Measurements from ENCODE around the gene CACNB1.
A peak's percentile ranks its signal among the peaks of the same experiment; 100 is the strongest.

Gene CACNB1

DNA sequence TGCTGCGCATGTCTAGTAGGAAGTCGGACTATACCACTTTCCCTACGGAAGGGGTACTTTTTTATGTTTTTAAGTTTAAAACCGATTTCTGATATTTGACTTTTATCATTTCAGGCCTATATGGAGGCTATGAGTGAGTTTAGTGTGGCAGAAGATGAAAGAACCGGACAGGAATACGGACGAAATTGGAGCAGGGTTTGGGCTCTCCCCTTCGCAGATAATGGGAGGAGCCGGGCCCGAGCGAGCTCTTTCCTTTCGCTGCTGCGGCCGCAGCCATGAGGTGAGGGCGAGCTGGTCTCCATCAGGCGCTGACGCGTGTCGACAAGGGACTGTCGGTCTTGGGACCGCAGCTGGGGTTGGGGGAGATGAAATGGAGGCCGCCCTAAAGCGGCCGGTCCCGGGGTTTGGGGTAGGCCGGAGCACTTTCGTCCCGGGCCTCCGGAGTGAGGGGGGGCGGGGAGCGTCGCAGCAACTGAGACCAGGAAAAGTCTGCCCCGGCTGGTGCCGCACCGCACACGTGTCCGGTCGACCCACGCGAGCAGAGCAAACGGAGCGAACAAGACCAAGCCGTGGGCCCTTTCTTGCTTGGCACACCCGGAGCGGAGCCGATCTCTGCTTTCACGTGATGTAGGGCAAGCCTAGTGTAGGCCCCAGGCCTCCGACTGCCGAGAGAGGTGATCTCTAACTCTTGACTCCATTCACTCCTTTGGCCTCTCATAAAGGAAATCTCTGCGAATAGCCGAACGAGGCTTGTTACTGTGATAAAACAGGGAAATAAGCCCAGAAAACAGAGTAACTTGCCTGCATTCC lies 2.8 kb upstream of the CACNB1 start, which contains the start of gene RPL19:
Gene RPL19, plus strand, starts transcription at position 214 of the 810 bp plus-strand sequence. Its CDS starts 62 bp downstream, at position 276.
- DNase-seq: peak in 1 of 2 experiments; percentile 66

DNA sequence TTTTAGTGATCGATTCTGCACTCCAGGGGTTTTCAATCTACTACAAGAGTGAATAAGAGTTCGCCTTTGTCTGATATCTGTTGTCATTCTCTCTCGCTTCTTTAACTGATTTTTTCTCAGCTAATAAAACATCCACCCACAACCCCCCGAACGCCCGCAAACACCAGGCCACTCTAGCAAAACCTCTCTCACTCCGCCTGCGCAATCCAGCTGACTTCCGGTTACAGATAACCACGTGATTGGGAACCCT lies 2.3 kb upstream of the CACNB1 start:
- peak; percentile 91 to 94 for DNase-seq

DNA sequence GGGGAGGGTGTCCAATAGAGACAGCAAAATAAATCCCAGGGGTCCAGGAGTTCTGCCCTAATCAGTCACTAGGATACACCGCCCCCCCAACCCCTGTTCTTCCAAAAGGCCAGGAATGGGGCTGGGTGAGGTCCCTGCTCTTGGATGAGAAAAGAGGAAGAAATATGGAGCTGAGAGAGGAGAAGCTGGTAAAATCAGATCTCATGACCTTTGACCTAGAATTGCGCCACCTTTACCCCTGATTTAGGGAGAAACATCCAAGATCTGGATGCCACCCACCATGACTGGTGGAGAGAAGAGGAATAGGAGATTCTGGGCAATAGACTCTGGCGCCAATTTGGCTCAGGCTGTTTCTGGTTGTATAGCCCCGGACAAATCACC lies 707 bp upstream of the CACNB1 start:
- DNase-seq: no peak

DNA sequence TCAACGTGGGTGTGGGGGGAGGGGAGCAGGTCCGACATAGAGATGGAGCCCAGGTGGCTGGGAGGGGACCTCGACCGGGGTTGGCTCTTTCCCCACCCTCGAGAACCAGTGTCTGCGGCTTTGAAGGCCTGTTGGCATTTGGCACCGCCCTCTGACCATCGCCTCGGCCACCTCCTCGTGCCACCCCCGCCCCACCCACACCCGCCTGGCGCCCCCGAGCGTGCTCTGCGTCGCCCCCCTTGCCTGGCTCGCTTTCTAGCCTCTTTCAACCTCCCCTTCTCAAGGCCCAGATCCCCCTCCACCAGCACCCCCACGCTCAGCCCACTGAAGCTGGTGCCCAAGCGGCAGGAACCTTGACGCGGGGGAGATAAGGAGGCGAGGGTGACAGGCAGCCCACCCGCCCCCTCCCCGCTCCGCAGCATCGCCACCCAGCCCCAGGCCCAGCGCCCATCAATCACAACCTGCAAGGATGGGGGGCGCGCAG lies 619 bp downstream of the CACNB1 start:
- peak in 1 of 2 experiments; percentile 19 for DNase-seq

DNA sequence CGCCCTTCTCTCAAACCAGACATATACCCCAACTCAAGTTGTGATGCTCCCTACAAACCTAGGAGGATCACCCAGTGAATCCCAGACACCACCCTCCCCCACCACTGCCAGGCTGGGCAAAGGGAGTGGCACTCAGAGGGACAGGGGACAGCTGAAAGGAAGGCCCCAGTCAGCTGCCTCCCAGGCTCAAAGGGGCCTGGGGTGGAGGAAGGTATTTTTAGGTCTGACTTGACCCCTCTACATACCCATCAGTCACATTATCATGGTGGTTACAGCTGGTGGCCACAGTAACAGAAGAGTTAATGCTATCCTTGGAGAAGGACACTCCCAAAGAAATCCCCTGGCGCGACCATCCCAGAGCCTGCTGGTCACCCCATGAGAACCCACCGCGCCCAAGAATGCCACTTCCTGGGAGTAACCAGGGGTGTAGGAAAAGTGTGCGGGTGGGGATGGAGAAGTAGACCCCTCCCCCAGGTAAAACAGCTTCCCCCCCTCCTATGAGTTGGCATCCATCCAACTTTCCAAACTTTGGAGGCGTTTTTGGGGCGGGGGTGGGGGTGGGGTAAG lies 1.1 kb downstream of the CACNB1 start:
- no peak for DNase-seq

DNA sequence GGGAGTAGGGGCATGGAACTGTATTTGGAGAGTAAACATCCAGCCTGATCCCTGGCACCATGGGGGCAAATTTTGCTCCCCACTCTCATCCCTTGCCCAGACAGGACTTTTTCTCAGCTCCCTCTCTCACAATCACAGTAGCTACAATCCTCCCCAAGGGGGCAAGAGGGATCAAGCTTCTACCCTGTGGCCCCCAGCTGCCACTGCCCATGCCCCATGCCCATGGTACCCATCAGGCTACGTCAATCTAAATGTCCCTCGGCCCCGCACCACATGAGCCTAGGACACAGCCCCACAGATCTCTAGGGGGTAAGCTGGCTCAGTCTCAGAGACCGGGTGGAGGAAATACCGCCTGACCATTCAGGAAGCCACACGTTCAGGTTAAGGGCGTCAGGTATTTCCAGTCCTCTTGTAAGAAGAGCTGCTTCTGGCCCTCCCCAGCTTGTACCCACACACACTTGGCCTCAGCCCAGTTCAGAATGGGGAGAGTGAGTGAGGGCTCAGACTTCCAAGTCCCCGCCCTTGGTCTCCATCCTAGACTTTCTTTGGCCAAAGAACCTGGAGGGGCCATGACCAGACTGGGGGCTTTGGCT lies 1.8 kb downstream of the CACNB1 start:
- no peak for DNase-seq

DNA sequence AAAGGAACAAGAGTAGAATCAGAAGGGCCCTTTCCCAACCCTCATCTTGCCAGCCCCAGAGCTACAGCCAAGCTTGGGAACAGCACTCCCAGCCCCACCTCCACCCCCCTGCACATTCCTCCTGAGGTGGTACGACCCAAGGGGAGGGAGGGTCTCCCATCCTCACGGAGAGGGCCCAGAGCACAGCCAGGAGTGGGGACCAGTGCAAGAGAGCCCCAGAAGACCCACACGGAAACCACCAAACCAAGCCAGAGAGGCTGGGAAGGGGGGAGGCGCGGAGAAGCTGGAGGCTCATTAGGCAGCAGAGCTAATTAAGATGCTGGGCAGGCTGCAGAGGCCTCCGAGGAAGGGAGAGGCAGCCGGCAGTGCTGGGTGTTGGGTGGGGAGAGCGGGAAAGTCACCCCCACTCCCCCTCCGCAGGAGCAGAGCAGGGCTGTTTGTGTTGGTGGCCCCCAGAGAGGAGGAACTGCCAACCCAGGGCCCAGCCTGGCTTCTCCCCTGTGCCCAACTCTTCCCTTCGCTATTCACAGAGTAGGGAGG lies 2.4 kb downstream of the CACNB1 start:
- no peak for DNase-seq

DNA sequence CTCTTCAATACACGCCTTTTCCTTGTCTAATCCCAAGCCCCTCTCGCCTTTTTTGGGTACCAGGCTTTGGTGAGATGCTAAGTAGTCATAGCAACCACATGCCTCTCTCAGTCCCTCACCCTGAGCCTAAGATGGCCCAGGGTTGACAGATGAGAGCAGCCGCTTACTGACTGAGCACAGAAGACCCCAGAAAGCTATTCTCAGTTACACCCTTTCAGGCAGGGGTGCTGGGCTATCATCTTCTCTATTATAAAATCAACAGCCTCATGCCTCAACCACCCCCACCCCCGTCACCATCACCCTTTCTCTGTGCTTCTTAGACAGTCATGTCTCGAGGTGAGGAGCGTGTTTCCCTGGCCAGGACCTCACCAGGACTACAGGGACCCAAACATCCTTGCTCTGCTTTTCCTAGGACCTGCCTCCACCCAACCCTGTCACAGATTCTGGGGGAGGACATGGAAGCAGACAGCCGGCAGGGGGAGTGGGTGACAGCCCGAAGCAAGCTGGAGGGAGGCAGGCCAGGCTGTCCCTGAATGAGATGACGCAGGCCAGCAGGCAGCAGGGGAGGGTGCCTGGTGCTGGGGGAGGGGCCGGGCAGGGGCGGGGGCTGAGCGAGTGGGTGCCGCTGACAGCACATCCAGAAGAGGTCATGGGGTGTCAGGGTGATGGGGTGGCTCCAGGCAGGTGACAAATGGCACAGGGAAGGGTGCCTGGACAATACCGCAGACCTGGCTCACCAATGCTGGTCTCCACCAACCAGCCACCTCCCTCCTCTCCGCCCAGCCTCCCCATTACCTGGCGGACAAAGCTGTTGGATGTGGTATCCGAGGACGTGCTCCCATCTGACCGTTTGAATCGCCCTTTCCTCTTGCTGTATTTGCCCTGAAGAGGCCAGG lies 3.1 kb downstream of the CACNB1 start:
- no peak for DNase-seq

DNA sequence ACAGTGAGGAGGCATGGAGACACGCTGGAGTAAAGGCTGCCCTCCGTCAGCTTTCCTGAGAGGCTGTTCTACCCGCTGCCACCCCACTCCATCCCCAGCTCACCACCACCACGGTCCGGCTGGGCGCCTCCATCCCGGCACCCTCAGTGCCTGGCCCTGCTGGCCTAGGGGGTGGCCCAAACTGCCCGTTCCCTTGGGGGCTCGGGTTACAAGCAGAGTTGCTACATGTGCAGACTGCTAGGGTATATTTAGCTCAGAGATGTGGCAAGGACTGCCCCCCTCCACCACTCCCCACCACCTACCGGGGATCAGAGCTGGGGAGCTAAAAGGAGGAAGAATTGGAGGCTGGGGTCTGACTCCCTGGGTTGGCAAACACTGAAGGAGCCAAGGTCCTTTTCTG lies 4.1 kb downstream of the CACNB1 start:
- DNase-seq: no peak

DNA sequence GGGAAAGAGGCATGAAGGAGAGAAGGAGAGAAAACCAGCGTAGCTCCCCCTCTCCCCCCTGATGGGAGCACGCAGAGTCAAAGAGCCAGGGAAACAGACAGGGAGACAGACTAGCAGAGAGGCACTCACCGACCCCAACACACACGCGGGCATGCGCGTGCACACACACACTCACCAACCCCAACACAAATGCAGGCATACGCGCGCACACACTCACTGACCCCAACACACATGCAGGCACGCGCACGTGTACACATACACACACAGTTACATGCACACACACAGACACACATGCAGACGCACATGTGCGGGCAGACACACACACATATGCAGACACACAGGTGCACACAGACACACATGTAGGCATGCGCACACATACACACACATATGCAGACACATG lies 4.6 kb downstream of the CACNB1 start:
- DNase-seq: no peak

DNA sequence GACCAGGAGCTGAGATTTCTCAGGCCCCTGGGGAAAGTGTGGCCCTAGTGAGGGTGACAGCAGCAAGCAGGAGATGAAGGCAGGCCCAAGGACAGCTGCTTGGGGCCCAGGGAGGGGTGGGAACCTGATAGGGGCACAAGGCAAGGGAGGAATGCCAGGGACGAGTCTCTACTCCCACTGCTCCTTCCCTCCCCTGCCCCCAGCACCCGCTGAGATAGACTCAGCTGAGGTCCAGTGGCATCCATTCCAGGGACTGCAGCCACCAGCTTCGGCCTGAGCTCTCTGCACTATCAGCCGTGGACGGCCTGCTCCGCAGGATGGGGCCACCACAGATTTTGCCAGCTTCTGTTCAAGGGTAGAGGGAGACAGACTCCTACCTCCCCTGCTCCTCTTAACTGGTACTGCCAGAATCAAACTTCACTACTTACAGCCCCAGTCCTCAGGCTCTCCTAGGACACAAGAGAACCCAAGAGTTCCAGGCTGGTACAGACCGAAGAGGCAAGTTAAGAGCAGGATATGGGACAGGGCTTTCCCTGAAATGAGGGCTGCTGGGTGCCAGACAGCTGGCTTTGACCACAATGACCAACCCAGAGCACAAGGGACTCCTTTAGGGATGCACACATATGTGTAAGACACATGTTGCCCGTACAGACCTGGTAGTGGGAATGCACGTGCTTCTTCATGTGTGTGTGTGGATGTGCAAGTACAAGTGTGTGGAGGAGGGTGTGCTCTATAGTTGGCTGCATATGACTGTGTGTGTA lies 5.5 kb downstream of the CACNB1 start:
- DNase-seq: no peak

DNA sequence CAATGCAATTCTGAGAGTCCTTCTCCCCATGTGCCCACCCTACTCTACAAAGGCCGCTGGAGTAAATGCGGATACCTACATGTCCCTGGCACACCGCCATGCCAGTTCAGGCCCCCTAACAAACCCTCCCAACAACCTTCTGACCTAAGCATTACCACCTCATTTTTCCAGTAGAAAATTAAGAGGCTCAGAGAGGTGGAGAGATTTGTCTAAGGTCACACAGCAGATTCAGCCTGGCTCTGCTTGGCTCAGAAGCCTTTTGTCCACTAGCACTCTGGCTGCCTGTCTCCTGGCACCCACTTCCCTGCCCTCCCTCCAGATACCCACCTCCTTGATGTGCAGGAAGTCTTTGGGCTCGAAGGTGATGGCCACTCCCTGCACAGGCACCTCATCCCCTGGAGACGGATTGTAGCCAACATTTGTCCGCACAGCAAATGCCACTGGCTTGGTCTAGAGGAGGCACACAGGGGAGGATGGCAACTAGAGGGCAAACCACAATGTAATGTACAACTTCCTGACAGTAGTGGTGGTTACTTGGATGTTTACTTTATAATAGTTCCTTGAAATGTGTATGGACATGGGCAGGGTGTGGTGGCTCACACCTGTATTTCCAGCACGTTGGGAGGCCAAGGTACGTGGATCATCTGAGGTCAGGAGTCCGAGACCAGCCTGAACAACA lies 10.2 kb downstream of the CACNB1 start:
- no peak for DNase-seq

DNA sequence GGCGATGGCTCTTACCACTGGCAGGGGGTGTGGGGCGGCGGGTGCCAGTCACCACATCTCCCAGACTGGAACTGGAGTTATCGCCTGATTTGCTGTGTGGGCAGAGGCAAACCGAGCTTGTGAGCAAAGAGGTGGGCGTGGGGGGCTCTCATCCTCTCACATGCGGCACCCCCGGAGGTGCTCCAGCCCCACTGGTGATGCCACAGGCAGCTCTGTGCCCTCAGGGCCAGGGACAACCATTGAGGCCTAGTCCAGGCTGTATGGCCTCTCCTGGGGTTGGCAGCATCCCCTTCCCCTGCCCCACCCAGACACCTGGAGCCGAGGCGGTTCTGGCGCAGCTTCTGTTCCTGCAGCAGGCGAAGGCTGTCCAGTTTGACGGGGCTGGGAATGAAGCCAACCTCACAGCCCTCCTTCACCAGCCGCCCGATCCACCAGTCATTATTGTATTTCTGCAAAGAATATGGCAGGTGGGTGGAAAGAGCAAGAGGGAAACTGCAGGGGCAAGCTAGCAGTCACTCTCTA lies 10.9 kb downstream of the CACNB1 start:
- DNase-seq: peak in 1 of 2 experiments; percentile 30

DNA sequence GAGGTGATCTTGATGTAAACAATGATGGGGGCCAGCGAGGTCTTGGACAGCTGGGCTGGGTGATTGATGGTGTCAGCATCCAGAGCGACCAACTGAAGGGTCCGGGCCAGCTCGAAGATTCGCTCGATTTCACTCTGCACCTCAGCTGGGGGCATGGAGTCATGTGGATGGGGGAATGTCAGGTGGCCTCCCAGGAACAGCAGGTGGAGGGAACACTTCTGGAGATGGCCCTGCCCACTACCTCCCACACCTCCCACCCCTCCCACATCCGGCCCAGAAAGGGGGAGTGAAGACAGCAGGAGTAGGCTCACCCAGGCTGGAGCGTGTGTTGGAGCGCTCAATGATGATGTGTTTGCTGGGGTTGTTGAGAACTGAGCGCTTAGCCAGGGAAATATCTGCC lies 13.7 kb downstream of the CACNB1 start:
- no peak for DNase-seq

DNA sequence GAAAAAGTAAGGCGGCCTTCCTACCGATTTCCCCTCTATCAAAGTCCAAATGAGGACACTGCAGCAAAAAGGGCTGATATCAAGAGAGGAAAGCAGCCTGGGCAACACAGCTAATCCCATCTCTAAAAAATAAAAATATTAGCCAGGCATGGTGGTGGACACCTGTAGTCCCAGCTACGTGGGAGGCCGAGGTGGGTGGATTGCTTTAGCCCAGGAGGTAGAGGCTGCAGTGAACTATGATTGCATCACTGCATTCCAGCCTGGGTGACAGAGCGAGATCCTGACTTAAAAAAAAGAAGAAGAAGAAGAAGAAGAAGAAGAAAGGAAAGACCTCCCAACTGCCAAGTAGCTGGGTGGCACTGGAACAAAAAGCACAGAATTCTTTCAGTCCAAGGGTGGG lies 14.4 kb downstream of the CACNB1 start:
- no peak for DNase-seq

DNA sequence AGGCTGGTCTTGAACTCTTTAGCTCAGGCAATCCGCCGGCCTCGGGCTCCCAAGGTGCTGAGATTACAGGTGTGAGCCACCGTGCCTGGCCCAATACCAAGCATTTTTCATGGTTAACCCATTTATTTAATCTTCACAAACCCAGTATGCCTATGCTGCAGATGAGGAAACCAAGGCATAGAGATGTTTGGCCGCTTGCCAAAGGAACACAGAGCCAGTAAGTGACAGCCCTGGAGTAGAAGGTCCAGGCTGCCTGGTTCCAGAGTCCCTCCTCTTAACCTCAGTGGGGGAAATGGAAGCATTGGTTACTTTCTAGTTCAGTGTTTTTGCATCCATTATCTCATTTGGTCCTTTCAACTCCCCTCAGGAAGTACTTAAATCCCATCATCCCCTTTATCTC lies 16.2 kb downstream of the CACNB1 start:
- DNase-seq: no peak

DNA sequence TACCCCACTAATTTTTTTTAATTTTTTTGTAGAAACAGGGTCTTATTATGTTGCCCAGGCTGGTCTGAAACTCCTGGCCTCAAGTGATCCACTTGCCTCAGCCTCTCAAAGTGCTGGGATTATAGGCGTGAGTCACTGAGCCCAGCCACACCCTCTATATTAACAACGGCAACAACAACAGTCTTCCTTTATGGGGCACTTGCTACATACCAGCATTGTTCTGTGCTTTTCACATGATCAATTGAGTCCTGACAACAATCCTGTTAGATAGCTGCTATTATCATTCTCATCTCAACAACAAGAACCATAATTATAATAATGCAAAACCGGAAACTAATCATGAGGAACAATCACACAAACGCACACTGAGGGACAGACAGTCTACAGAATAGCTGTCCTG lies 18.9 kb downstream of the CACNB1 start:
- no peak for DNase-seq

DNA sequence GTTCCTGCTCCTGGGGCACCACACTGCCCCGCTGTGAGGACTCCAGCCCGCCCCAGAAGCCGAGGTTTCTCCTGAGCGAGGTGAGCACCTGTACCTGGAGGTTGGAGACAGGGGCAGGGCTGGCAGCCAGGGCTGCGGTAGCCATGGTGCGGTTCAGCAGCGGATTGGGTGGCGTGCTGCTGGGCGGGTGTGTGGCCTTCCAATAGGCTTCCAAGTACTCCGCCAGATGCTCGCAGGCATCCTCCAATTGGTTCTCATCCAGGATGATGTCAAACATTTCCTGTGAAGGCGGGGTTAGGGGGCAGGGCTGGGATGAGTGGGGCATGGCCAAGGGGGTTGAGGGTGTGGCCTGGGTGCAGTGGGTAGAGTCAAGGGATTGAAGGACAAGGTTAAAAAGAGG lies 20.2 kb downstream of the CACNB1 start:
- DNase-seq: peak in 1 of 2 experiments; percentile 11

DNA sequence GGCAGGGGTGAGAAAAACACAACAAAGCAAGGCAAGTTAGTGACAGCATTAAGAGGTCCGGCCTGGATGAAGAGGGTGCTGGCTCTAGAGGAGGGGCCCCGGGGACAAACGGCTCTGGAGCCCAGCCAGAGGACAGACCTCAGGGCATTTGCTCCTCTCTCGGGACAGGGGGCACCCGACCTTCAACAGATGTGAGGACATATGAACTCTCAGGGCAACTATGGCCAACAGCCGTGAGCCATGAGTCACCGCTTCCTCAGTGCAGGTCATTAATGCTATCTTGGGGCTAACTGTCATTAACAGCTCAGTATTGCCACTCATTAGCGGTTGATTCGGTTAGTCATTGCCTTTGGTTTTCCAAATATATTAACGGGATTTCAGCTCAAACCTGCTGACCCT lies 21.8 kb downstream of the CACNB1 start:
- DNase-seq: no peak

DNA sequence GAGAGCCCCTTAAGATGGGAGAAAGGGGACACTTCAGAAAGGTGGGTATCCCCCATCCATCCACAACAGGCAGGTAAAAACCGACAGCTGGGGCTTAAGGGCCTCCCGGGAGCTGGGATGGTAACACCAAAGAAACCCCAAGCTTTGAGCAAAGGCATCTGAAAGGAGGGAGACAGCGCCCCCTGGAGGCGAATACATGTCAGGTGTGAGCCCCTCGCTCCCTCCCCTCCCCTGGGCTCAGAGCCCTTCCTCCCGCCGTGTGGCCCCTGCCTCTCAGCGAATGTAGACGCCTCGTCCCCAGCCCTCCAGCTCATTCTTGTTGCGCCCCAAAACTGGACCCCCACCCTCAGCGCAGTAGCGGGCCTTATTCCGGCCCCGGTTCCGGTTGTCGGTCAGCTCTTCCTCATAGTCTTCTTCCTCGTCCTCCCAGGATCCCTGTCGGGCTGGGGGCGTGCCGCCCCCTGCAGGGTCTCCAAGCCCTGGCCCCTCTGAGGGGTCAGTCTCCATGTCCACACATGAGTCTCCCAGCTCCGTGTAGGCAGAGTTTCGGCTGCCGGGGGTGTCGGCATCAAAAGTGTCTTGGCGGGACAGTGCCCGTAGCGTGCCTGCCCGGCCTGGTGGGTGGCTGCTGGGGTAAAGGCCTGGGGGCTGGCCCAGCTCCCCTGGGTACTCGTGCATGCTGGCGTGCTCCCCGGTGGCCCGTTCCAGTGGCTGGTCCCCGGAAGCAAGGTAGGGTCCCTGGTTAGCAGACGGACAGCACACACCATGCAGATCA lies 22.4 kb downstream of the CACNB1 start:
- peak; percentile 46 to 71 for DNase-seq
